GM19452 (cell line): Measurements from ENCODE around the gene CLPSL1.
"Not testable (repeated sequence)": the region's sequence is repeated elsewhere in the genome, so short reads cannot be mapped to it uniquely, and the experiment has no call there.

Experiments used
- ATAC-seq: cut with Tn5 transposase; IDR thresholded peaks from one replicate; pipeline ENCODE4 v1.9.1; 2021; ENCODE audit not compliant: unreplicated experiment

The CLPSL1 gene, protein sequence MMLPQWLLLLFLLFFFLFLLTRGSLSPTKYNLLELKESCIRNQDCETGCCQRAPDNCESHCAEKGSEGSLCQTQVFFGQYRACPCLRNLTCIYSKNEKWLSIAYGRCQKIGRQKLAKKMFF

DNA sequence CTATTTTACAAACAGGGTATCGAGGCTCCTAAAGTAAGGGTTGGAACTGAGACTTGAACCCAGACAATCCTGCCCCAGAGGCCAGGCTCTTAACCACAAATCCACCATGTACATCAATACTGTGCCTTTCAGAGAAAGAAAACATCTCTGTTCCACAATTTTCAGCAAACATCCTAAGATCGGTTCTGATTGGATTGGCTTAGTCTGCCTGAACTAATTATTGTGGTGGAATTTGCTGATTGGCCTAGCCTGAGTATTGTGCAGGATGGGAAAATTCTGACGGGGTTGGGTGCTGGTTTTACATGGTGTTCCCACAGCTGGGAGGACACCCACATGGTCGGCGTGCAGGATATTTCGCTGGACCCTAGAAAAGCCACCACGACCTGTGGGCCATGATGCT lies at the start of gene CLPSL1:
Gene CLPSL1 (plus strand): TSS at position 301 of the 400 bp plus-strand sequence. CDS start 92 bp downstream, at position 393.
- no peak for ATAC-seq

DNA sequence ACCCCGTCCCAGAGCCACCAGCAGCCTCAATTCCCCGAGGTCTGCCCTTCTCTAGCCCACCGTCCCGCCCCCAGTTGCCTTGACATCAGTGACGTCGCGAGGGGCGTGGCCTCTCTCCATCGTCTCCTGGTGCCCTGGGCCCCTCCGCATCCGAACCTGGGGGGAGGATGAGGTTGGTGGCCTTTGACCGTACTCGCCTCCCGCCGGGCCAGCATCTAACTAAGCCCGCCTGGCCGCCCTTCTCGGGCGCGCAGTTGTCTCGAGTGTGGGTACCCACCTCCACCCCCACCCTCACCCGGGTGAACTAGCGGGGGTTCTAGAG lies 49.4 kb upstream of the CLPSL1 start:
- ATAC-seq = peak; percentile 42

DNA sequence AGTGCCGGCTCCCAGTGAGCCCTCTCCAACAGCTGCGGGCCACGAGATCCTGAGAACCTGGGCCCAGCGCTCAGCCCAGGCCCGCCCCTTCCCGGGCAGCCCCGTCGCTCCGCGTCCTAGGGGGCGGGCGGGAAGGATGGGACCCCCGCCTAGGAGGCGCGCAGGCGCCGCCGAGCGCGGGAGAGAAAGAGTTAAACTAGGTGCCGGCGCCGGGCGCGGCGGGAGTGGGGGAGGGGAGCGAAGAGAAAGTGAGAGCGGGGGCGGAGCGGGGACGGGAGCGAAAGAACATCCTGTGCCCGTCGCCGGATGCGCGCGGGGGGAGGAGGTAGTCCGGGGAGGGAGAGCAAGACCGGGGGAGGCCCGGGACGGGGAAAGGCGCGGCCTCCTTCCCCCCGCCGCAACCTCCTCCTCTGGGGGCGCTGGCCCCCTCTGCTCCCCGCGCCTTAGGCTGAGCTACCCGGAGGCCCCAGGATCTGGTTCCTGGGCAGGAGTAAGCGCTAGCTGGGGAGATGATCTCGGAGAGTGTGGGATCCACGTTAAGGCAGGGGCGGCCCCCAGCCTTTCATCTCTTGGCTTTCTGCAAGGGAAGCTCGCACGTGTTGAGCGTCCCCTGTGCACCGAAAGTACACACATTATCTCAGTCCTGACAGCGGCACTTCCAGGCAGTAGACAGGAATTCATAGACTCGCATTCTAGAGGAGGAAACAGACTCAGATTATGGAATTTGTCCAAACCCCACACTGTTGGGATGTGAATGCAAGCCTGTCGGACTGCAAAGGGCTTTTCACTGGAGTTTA lies 48.9 kb upstream of the CLPSL1 start:
- peak; percentile 50 for ATAC-seq

DNA sequence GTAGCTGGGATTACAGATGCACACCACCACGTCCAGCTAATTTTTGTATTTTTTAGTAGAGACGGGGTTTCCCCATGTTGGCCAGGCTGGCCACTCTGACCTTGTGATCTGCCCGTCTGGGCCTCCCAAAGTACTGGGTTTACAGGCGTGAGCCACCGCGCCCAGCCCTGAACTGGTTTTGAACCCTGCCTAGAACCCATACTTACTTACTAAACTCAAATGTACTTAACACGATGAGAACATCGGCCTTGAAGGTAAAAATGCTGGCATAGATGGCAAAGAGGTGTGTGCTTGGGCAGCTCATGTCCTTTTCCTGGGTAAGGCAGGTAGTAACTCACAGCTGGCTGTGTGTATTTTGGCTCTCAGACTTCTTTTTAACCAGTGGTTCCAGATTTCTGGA lies 47.2 kb upstream of the CLPSL1 start:
- ATAC-seq = no peak

DNA sequence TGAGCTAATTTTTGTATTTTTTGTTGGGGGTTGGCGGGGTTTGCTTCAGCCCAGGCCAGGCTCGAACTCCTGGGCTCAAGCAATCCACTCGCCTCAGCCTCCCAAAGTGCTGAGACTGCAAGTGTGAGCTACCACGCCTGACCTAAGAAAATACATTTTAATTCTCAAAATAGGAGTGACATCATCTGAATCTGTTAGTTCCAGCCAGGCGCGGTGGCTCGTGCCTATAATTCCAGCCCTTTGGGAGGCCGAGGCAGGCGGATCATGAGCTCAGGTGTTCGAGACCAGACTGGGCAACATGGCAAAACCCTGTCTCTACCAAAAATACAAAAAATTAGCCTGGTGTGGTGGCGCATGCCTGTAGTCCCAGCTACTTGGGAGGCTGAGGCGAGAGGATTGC lies 46.5 kb upstream of the CLPSL1 start:
- ATAC-seq = not testable (repeated sequence)

DNA sequence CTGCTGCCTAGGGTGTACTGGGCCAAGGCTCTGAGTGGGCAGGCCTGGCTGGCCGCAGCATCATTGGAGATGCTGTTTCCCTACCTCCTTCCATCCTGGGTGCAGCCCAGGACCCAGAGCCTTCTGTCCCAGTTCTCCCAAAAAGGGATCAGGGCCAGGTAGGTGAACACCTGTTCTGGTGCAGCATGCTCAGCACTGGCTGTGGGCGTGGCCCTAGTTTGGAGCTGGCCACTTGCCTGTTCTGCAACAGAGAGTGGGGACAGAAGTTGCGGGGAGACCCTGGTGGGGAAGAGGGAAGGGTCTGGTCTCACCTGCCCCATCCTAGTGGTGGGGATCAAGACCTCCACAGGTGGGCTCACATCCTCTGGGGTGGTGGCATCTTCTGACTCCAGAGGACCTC lies 45.4 kb upstream of the CLPSL1 start:
- no peak for ATAC-seq

DNA sequence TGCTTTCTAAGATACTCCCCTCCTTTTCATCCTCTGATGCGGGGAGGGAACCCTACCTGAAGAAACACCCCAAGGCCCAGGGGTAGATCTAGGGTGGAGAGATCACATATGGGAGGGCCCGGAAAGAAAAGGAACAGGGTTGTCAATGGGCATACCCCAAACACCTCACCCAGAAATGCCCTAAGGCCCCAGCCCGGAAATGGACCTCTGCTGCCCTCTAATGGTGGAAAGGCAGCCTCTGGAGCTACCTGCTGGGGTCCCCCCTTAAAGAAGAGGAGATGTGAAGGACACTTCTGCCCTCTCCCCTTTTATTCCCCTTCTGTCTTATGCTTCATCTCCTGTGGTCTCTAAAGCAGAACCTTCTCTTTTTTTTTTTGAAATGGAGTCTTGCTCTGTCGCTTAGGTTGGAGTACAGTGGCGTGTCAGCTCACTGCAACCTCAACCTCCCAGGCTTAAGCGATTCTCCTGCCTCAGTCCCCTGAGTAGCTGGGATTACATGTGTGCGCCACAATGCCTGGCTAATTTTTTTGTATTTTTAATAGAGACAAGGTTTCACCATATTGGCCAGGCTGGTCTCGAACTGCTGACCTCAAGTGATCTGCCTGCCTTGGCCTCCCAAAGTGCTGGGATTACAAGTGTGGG lies 44.4 kb upstream of the CLPSL1 start:
- no peak for ATAC-seq

DNA sequence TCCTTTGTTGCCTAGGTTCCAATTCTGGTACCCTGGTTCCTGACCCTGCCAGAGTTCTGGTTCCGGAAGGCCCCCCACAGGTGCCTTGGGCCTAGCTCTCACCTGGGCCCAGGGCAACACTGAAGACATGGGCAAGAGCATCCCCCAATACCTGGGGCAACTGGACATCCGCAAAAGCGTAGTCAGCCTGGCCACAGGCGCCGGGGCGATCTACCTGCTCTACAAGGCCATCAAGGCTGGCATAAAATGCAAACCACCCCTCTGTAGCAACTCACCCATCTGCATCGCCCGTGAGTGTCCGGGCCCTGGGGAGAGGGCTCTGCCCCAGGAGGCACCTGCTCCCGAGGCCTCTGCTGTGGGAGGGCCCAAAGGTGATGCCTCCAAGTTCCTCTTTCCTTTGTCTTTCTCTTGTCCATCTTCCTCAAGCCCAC lies 43.8 kb upstream of the CLPSL1 start, which contains the start of gene ARMC12:
Gene ARMC12 (plus strand): TSS at position 51 of the 431 bp plus-strand sequence. CDS start 77 bp downstream, at position 128.
- no peak for ATAC-seq

DNA sequence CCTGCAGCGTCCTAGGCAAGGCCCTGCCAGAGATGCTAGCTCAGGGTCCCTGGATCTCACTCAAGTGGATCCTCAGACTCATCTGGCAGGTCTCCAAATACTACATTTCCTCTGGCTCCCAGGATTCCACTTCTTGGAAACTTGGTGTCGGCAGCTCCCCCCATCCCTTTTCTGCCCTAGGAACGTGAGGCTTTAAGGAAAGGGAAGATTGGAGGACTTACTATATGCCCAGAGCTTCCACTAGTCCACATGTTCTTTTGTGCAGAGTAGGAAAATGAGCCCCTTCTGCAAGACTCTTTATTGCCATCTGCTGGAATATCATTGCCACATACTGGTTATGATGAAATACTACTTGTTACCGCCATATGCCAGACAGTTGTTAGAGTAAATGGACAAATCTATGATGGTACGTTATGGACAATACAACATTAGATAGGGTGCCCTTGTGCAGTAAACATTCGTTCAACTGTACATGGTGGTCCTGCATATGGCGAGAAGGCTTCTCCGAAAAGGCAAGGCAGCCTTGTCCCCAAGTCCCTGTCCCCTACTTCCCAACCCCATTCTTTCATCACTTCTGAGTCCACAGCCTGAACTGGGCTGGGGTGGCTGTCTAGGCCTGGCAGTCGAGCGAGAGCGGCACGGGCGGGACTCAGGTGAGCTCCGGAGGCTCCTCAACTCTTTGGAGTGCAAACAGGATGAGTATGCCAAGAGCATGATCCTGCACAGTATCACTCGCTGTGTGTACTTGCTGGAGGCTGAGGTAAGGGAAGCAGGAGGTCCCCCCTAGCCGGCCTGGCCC lies 43.2 kb upstream of the CLPSL1 start:
- ATAC-seq = no peak

DNA sequence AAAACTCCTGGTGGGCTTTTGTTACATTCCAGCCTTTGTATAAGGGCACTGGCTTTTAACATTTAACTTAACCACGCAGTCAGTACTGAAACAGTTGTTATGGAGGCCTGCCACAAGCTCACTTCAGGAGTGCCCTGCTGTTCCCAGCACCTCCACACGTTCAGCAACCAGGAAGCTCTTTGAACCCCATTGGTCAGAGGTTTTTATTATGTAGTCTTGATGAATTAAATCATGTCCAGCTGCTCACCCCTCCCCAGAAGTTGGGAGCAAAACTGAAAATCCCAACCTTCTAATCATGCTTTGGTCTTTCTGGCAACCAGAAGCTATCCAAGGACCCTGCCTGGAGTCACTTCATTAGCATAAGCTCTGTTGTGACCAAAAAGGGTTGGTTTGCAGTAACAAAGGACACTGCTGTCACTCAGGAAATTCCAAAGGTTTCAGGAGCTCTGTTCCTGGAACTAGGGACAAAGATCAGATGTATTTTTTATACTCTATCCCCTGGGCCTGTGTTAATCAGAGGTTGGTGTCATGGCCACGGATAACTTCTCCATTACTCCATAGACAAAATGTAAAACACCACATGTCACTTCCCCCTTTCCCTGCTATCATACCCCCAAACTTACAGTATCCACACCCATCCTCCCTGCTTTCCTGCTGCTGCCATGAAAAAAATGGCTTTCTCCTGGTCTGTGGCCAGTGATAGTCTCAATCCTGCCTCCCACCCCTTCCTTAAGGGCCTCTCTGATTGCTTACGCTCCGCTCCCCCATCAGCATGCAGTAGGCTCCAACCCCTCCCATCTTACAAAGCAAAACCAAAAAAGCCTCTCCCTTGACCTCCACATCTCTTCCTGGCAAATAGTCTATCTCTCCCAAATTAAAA lies 40.9 kb upstream of the CLPSL1 start:
- ATAC-seq = no peak

DNA sequence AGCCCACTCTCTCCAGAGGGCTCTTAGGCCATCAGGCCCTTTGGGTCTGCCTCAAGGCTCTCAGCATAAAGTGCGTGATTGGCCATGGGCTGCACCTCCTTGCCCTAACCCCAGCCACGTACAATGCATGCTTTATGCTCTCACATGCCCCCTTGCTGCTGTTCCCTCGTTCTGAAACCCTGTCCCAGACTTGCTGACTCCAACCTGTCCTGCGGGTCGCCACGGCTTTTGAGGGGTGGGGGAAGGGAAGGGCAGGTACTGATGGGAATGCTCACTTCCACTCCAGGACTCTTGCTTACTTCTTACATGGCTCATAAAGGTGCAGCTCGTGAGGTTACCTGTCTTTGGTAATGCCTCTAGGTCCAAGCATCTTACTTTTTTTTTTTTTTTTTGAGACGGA lies 38.0 kb upstream of the CLPSL1 start:
- no peak for ATAC-seq

DNA sequence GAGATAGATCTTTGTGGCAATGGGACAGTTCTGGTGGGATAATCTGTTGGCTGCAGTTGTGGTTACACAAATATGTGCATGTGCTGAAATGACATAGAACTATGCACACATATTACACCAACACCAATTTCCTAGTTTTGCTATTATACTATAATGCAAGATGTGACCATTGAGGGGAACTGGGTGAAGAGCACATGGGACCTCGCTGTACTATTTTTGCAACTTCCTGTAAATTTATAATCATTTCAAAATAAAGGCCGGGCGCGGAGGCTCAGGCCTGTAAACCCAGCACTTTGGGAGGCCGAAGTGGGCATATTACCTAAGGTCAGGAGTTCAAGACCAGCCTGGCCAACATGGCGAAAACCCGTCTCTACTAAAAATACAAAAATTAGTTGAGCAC lies 35.3 kb upstream of the CLPSL1 start:
- no peak for ATAC-seq

DNA sequence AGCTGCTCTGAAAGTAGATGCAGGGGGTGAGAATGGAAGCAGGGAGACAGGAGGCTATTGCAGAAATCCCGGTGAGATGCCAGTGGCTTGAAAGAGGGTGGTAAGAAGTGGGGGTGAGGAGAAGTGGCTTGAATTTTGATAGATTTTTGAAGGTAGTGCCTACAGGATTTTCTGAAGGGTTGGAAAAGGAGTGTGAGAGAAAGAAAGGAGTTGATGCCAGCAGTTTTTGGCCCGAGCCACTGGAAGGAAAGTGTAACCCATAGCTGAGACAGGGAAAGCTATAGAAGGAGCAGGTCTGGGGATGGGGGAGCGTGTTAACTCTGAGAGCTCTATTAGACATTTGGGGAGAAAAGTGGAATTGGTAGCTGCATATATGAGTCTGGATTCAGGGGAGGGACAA lies 34.3 kb upstream of the CLPSL1 start:
- no peak for ATAC-seq

DNA sequence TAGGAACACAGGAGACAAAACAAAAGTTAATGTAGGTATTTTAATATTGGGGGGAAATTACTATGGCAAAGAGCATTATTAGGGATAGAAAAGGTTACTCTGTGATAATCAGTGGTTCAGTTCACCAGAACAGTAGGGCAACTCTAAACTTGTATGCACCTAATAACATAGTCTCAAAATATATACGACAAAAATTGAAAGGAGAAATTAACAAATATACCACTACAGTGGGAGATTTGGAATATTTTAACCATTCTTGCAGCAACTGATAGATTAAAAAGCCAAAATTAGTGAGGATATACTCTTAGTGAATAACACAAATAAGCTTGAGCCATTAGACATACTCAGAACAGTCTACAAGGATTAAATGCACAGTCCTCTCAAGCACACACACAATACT lies 32.9 kb upstream of the CLPSL1 start:
- no peak for ATAC-seq

DNA sequence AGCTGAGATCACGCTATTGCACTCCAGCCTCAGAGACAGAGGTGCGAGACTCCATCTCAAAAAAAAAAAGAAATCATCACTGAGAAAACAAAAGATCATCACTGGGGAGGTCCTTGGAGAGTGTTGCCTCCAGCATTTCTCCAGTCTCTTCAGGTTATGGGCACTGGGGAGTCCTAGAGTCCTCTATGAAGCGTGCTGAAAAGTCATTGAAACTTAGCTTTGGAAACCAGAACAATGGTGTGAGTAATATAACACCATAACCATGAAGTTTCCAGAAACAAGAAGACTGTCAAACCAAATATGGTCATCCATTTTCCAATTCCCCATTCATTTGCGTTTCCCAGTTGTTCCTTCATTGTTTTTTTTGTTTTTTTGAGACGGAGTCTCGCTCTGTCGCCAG lies 30.3 kb upstream of the CLPSL1 start:
- no peak for ATAC-seq

DNA sequence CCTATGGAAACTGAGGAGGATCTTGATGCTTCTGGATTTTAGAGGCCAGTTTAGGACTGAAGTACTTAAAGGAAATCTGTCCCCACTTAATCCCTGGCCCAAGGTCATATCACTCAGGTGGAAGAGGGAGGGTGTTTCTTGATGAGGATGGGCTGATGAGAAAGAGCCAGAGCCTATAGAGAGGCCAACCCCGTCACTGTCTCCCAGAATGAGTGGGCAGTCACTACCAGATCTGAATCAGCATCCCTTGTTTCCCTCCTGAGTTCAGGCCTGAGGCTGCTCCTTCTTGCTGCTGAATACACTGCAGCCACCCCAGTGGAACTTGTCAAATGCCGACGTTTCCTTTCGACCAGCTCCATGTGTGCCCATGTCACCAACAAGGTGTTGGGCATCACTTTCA lies 29.2 kb upstream of the CLPSL1 start:
- ATAC-seq = no peak

DNA sequence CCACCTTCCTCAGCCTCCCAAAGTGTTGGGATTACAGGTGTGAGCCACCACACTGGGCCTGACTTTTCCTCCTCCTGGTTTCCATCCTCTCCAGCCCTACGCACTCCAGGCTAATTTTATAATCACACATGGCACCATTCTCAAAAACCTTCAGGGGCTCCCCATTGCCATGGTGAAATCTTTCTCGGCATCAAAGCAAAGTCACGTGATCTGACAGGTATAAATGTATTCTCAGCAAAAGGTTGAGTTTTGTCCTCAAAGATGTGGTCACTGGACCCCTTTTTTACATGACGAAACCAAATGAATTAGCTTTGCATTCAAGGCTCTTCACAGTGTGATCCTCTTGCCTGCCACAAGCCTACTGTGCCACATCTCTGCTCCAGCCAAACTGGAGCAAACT lies 28.5 kb upstream of the CLPSL1 start:
- no peak for ATAC-seq

DNA sequence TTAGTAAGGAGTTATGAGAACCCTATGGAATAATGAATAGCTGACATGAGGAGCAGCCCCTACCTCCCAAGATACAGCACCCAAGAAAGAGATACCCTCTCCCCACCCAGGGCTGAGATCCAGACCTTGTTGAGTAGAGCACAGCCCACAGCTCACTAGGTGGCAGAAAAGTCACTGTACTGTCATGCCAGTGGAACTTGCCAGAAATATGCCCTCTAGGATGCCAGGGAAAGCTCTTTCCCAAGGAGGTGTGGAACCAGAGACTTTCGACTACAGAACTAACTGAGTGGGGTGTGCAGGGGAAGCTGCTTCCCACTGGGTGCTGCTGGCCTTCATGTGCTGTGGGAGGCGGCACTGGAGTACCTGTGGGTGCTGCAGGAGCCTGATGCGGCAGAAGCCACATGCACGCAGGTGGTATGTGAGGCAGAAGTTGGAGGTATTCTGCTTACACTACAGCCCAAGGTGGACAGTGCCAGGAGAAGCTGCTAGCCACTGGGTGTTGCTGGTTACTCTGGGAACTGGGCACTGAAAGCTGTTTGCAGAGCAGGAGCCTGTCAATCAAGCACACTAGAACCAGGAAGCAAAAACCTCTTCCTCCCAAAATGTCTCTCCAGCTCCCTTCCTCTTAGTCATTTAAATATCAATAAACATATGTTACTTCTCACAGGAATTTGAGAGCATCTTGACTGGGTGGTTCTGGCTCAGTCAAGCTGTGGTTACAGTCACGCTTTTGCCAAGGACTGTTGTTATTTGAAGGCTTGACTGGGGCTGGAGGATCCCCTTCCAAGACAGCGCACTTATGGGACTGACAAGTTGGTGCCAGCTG lies 26.2 kb upstream of the CLPSL1 start:
- no peak for ATAC-seq

DNA sequence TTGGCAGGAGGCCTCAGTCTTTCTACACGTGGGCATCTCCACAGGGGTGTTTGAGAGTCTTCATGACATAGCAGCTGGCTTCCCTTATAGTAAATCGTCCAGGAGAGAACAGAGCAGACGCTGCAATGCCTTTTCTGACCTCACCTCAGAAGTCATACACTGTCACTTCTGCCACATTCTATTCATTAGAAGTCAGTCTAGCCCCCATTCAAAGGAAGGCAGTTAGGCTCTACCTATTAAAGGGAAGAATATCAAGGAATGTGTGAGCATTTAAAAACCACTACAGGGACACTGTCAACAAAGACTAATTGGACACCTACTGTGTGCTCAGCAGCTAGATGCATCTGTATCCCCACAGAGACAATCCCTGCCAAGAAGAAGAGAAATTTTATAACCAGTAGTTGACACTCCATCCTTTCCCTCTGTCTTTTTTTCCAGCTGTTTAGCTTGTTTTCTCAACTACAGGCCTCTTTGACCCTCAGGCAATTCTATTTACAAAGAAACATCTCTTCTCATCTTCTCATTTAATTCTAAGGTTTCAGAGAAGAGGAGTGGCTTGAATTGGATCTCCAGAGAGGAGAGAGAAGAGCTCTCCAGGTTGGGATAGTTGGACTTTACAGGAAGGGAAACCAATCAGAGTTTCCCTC lies 25.4 kb upstream of the CLPSL1 start:
- ATAC-seq = no peak
